Liver (tissue), 9 donors: ENCODE data around the gene OSCAR. TPM values are rescaled to one million over a fixed set of nuclear protein-coding genes. Genes with fewer than 3 reads are reported as not detected.

Experiments
- DNase-seq: peaks from one replicate; pipeline ENCODE4 v3.0.0-alpha.2; 2017; ENCODE audit warnings: low spot score
- H3K27ac ChIP-seq, 2 donors: one replicate each; pipeline ENCODE4 v1.7.0; 2013; ENCODE audit warnings: inconsistent platforms in 2 of 2, low read length in 2 of 2, control low read depth in 1 of 2, low read depth in 1 of 2, mild to moderate bottlenecking in 1 of 2
- H3K27me3 ChIP-seq, 4 donors: one replicate each; pipeline versions ENCODE4 v1.6.1 to v1.7.0; 2013; ENCODE audit warnings: low read length in 3 of 4, inconsistent platforms in 1 of 4, mild to moderate bottlenecking in 1 of 4, moderate library complexity in 1 of 4; ENCODE audit not compliant: control insufficient read depth in 4 of 4, insufficient read depth in 4 of 4
- H3K36me3 ChIP-seq, 4 donors: one replicate each; pipeline versions ENCODE4 v1.6.1 to v1.7.0; 2013; ENCODE audit warnings: low read length in 3 of 4, mild to moderate bottlenecking in 3 of 4, low read depth in 1 of 4, moderate library complexity in 1 of 4; ENCODE audit not compliant: control insufficient read depth in 4 of 4, insufficient read depth in 3 of 4
- H3K4me1 ChIP-seq, 4 donors: one replicate each; pipeline versions ENCODE4 v1.6.1 to v1.7.0; 2013; ENCODE audit warnings: low read length in 3 of 4, mild to moderate bottlenecking in 3 of 4, moderate library complexity in 1 of 4; ENCODE audit not compliant: control insufficient read depth in 4 of 4, insufficient read depth in 4 of 4
- H3K4me3 ChIP-seq, 3 donors: one replicate each; pipeline versions ENCODE4 v1.6.1 to v1.7.0; 2013; ENCODE audit warnings: low read length in 3 of 3, control low read depth in 1 of 3, low read depth in 1 of 3, mild to moderate bottlenecking in 1 of 3
- H3K9ac ChIP-seq, 2 donors: one replicate each; pipeline ENCODE4 v1.7.0; 2013; ENCODE audit warnings: low read length in 2 of 2, mild to moderate bottlenecking in 2 of 2, moderate library complexity in 2 of 2, control low read depth in 1 of 2, low read depth in 1 of 2
- H3K9me3 ChIP-seq, 4 donors: one replicate each; pipeline versions ENCODE4 v1.6.1 to v1.7.0; 2013; ENCODE audit warnings: low read length in 3 of 4; ENCODE audit not compliant: control insufficient read depth in 4 of 4
- ATF3 ChIP-seq: IDR thresholded peaks from 2 replicates; pipeline ENCODE4 v1.6.1; 2016; ENCODE audit warnings: antibody characterized with exemption
- EGR1 ChIP-seq, 2 donors: IDR thresholded peaks; 2 replicates each; pipeline ENCODE4 v1.6.1; 2016 to 2018; ENCODE audit warnings: antibody characterized with exemption in 2 of 2, low read depth in 2 of 2
- FOXA1 ChIP-seq: IDR thresholded peaks from 2 replicates; pipeline ENCODE4 v1.6.1; 2016; ENCODE audit warnings: antibody characterized with exemption
- FOXA2 ChIP-seq: IDR thresholded peaks from 2 replicates; pipeline ENCODE4 v1.6.1; 2016; ENCODE audit warnings: antibody characterized with exemption
- GABPA ChIP-seq, 2 donors: IDR thresholded peaks in 1 of 2; conservative IDR thresholded peaks in 1 of 2; 2 replicates each; pipeline ENCODE4 v1.6.1; 2016; ENCODE audit warnings: antibody characterized with exemption in 2 of 2, mild to moderate bottlenecking in 1 of 2, moderate library complexity in 1 of 2
- HNF4A ChIP-seq, 2 donors: conservative IDR thresholded peaks; 2 replicates each; pipeline ENCODE4 v1.6.1; 2016; ENCODE audit warnings: antibody characterized with exemption in 2 of 2, mild to moderate bottlenecking in 2 of 2
- HNF4G ChIP-seq: IDR thresholded peaks from 2 replicates; pipeline ENCODE4 v1.6.1; 2016; ENCODE audit warnings: antibody characterized with exemption
- JUND ChIP-seq, 2 donors: IDR thresholded peaks; 2 replicates each; pipeline ENCODE4 v1.6.1; 2016; ENCODE audit warnings: antibody characterized with exemption in 2 of 2
- NR2F2 ChIP-seq: IDR thresholded peaks from 2 replicates; pipeline ENCODE4 v1.6.1; 2016; ENCODE audit warnings: antibody characterized with exemption
- RAD21 ChIP-seq, 2 donors: IDR thresholded peaks; 2 replicates each; pipeline ENCODE4 v1.6.1; 2016; ENCODE audit warnings: antibody characterized with exemption in 2 of 2, mild to moderate bottlenecking in 2 of 2
- RXRA ChIP-seq, 2 donors: IDR thresholded peaks; 2 replicates each; pipeline ENCODE4 v1.6.1; 2017 to 2018; ENCODE audit warnings: antibody characterized with exemption in 2 of 2, mild to moderate bottlenecking in 1 of 2
- SP1 ChIP-seq: IDR thresholded peaks from 2 replicates; pipeline ENCODE4 v1.6.1; 2018; ENCODE audit warnings: antibody characterized with exemption, mild to moderate bottlenecking
- ZBTB33 ChIP-seq: IDR thresholded peaks from 2 replicates; pipeline ENCODE4 v1.6.1; 2016; ENCODE audit warnings: antibody characterized with exemption
- WGBS: extraction: QIAGEN DNeasy Blood & Tissue Kit; methylation state at CpG from one replicate; pipeline ENCODE4 v1.1.7; 2013; 5-methylcytosine and 5-hydroxymethylcytosine counted together
- polyA plus RNA-seq, 2 donors: library from polyadenylated mRNA; stranded (reverse) in 1 of 2; unstranded in 1 of 2; fragments of 200-250 nt in 1 of 2; fragments of >200 nt in 1 of 2; fragmentation: Nextera tagmentation in 1 of 2; extraction: Ambion mirVana in 1 of 2; gene quantifications; one replicate each; pipeline versions ENCODE4 v1.2.1 to v1.2.3, GENCODE V29; 2013 to 2015
- total RNA-seq, 2 donors: library from RNA; depleted of rRNA; stranded (reverse); fragments of >200 nt; gene quantifications; one replicate each; pipeline ENCODE4 v1.2.3, GENCODE V29; 2014
- TF ChIP-seq, protein P1 (sequence below): IDR thresholded peaks from 2 replicates; pipeline ENCODE4 v1.6.1; 2016; ENCODE audit warnings: antibody characterized with exemption
- TF ChIP-seq, protein P2 (sequence below): fragments of 150-350 bp; IDR thresholded peaks from 2 replicates; pipeline ENCODE4 v1.5.1; 2017; ENCODE audit warnings: improper control_type of control experiment, low read depth, low read length; ENCODE audit not compliant: missing input control
- donor health status: healthy.
- donor health status: healthy.
- donor health status: healthy.
- donor health status: healthy.
- donor health status: healthy.

Gene OSCAR
- total and polyA plus RNA-seq, 4 donors: 0.60 to 2.0 (median 0.83) TPM

- TF ChIP-seq, protein P1, sequence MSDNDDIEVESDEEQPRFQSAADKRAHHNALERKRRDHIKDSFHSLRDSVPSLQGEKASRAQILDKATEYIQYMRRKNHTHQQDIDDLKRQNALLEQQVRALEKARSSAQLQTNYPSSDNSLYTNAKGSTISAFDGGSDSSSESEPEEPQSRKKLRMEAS: no peak
Observed at GRCh38 chr19:54145541-54146158, 45.0 kb upstream of the OSCAR start (continued).

- 91% methylated on average over 7 of the region's 7 CpGs for WGBS
- DNase-seq: no peak
- H3K9me3 ChIP-seq: no peaks in the 10 kb centered on the region
Observed at GRCh38 chr19:54142166-54142780, 41.7 kb upstream of the OSCAR start.

DNA sequence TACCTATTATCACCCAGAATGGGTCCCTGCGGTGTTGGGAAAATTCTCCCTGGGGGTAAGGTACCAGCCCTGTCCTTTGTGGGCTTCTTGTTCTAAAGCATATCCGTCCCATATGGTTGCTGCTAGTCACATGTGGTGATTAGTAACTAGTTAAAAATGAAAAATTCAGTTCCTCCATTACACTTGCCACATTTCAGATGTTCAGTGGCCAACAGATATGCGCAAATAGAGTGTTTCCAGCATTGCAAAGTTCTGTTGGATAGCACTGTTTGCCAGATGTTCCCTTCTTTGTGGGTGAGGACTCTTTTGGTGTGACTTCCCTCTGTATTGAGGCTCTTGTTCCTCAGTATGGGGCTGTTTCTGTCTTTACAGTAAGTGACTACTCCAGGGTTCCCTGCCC, 40.8 kb upstream of the OSCAR start:
- peaks cover 2 to 28% (median 24%) of the 10 kb centered on the region in 4 donors for H3K4me1 ChIP-seq
- no peaks in the 10 kb centered on the region for H3K9me3 ChIP-seq
- WGBS: 95% methylated on average over 3 of the region's 3 CpGs
- H3K9ac ChIP-seq: no peak overlapping the region
- no peak overlapping the region for H3K4me3 ChIP-seq
- no peak for DNase-seq
- peaks cover 11 to 44% (median 33%) of the 10 kb centered on the region in 4 donors for H3K36me3 ChIP-seq
- H3K27me3 ChIP-seq: no peaks in the 10 kb centered on the region
- H3K27ac ChIP-seq: no peak overlapping the region
- TF ChIP-seq, protein P2, sequence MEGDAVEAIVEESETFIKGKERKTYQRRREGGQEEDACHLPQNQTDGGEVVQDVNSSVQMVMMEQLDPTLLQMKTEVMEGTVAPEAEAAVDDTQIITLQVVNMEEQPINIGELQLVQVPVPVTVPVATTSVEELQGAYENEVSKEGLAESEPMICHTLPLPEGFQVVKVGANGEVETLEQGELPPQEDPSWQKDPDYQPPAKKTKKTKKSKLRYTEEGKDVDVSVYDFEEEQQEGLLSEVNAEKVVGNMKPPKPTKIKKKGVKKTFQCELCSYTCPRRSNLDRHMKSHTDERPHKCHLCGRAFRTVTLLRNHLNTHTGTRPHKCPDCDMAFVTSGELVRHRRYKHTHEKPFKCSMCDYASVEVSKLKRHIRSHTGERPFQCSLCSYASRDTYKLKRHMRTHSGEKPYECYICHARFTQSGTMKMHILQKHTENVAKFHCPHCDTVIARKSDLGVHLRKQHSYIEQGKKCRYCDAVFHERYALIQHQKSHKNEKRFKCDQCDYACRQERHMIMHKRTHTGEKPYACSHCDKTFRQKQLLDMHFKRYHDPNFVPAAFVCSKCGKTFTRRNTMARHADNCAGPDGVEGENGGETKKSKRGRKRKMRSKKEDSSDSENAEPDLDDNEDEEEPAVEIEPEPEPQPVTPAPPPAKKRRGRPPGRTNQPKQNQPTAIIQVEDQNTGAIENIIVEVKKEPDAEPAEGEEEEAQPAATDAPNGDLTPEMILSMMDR: no peak
- TF ChIP-seq RAD21 (IDR thresholded peaks at IDR 0.05): no peak
- TF ChIP-seq, protein P1: no peak
- no peak for TF ChIP-seq SP1
- no peak for TF ChIP-seq EGR1 (IDR thresholded peaks at IDR 0.05; ENCODE audit: low read depth in 2 of 2)
- no peak for TF ChIP-seq NR2F2
- no peak for TF ChIP-seq RXRA (IDR thresholded peaks at IDR 0.05)
- no peak for TF ChIP-seq HNF4G
- no peak for TF ChIP-seq ZBTB33
- TF ChIP-seq GABPA (IDR thresholded peaks at IDR 0.05 in 1 of 2, conservative IDR thresholded peaks at IDR 0.05 in 1 of 2): no peak
- TF ChIP-seq FOXA2: no peak
- no peak for TF ChIP-seq JUND (IDR thresholded peaks at IDR 0.05)

More at GRCh38 chr19:54142166-54142780, 41.7 kb upstream of the OSCAR start:
- H3K27ac ChIP-seq: no peak overlapping the region
- peaks cover 2 to 24% (median 21%) of the 10 kb centered on the region in 4 donors for H3K4me1 ChIP-seq
- no peak overlapping the region for H3K9ac ChIP-seq
- TF ChIP-seq JUND (IDR thresholded peaks at IDR 0.05) (no peak), HNF4A (conservative IDR thresholded peaks at IDR 0.05) (no peak), HNF4G (no peak), RAD21 (IDR thresholded peaks at IDR 0.05) (no peak), RXRA (IDR thresholded peaks at IDR 0.05) (no peak), ATF3 (no peak), NR2F2 (no peak), FOXA1 (no peak), ZBTB33 (no peak), EGR1 (IDR thresholded peaks at IDR 0.05; ENCODE audit: low read depth in 2 of 2) (no peak)
- TF ChIP-seq, protein P2: no peak
- no peaks in the 10 kb centered on the region for H3K27me3 ChIP-seq
- H3K4me3 ChIP-seq: no peak overlapping the region
- peaks cover 11 to 53% (median 41%) of the 10 kb centered on the region in 4 donors for H3K36me3 ChIP-seq
